Posterior vena cava (tissue), 2 donors: ENCODE results near the gene GPR12. TPM values are rescaled to one million over a fixed set of nuclear protein-coding genes. Genes with fewer than 3 reads are reported as not detected.
"Not testable (repeated sequence)": the region's sequence is repeated elsewhere in the genome, so short reads cannot be mapped to it uniquely, and the experiment has no call there.

Experiments
- DNase-seq: peaks from one replicate; pipeline ENCODE4 v3.0.0-alpha.2; 2020; ENCODE audit warnings: low spot score
- intact Hi-C, 2 donors: fragments of 100-400 bp; cut with DNase I; formaldehyde crosslinking; loops; one replicate each; pipeline versions ENCODE4 v1.14.1 to v1.14.2; 2022 to 2023
- total RNA-seq, 2 donors: library from RNA; stranded (reverse); fragmentation: NEBNext Ultra II Directional; extraction: Animal tissue kit (Norgen Biotek cat#: 25700); gene quantifications; one replicate each; pipeline ENCODE4 v1.2.1, GENCODE V29; 2021
- donor health status: DM: yes; HTN: yes; CAD: no.
- donor health status: DM: yes; HTN: yes; CAD: no.

The GPR12 gene
- total RNA-seq, 2 donors from 2014 or later, result 0.09 to 0.10 TPM

DNA sequence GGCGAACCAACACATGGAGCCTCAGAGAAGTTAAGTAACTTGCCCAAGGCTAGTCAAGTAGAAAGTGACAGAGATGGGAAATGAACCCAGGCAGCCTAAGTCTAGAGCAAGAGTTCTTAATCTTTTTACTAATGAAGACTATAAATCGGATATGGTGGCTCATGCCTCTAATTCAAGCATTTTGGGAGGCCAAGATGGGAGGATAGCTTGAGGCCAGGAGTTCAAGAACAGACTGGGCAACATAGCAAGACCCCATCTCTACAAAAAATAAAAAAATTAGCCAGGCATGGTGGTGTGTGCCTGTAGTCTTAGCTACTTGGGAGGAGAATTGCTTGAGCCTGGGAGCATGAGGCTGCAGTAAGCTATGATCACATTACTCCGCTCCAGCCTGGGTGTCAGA, 10.7 kb downstream of the GPR12 start:
- no peak for DNase-seq
- intact Hi-C loops, result no loop called here

DNA sequence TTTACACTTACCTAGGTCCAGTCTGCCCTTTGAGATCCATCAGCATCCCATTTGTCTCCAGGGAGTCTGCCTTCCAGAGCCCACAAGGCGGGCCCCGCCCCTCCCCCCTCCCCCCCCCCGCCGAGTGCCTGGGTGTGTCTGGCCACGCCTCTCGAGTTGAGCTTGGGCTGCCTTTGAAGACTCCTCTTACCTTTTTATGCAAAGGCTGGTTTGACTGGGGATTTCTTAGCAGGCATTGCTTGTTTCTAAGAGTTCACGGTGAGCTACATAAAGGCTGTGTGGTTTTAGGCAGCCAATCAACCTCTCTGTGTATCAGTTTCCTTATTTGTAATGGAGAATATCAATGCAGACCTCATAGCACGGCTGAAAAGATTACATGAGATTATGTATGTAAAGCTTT, 11.3 kb downstream of the GPR12 start:
- intact Hi-C loops, result no loop called here

DNA sequence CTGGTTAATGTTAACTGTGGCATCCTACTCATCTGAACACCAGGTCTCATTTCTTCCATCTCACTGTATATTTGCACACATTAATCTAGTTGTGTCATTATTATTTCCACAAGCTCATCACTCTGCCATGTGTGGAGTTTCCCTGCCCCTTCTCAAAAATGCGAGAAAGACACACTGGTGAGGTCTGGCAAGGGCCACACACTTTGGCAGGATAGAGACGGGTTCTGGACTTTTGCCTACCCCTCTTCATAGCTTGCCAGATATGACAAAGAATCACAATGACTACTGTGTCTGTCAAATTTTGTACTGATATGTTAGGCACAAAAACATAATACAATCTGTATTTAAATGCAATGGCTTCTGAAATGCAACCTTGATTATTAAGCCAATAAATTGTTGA, 12.9 kb downstream of the GPR12 start:
- intact Hi-C loops, result no loop called here
- no peak for DNase-seq

More for the DNA sequence above, 11.3 kb downstream of the GPR12 start:
- no peak for DNase-seq

DNA sequence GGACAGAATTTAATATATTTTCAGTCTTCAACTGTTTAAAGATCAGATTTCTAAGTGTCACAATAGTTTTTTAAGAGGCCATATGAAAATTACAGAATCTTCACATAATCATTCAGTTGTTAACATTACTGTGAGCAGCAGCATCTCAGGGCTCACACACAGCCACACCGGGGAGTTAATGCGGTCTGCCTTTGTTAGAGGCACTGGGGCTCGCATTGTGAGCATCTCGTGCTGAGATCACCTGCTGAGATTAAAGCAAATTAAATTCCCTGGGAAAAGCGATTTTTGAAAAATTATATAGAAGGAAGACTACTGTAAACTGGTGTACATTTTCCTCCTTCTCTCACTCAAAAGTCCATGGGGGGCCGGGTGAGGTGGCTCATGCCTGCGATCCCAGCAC, 16.6 kb downstream of the GPR12 start:
- intact Hi-C loops, result no loop called here
- no peak for DNase-seq

DNA sequence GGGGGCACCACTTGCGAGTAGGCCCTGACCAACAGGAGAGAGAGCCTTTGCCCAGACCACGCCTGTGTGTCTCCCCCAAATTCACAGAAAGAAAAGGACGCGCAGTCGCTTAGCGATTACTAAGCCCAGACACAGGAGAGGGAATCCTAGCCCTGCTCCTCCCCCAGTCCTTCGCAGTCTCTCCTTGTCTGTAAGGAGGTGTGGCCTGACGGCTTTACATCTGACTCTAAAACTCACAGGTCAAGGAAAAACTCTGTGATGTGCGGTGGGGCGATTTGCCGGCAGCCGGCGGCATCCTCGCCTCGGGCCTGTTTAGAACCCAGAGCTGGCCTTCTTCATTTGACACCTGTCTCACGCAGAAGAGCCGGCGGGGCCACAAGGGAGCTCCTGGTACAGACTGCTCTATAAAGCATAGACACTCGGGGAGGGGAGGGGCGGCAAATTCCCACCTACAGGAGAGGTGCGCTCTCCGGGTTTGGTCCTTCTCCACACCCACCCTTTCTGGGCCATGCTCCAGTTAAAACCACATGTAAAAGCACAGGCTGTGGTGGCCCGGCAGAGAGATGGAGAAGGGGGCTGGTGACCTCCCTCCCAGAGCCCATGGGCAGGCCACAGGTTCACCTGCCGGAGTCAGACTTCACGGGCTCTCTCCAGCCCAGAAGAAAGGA, 17.8 kb downstream of the GPR12 start:
- intact Hi-C loops, result no loop called here
- DNase-seq, result no peak

GRCh38 chr13:26735677-26736076, 24.9 kb downstream of the GPR12 start:
- intact Hi-C loops, result no loop called here

GRCh38 chr13:26727633-26728032, 33.0 kb downstream of the GPR12 start:
- intact Hi-C loops, result no loop called here
- DNase-seq, result no peak

More at GRCh38 chr13:26735677-26736076, 24.9 kb downstream of the GPR12 start:
- DNase-seq, result no peak

- intact Hi-C loops, result no loop called here
- no peak for DNase-seq
Measured at GRCh38 chr13:26727122-26727521, 33.5 kb downstream of the GPR12 start.

DNA sequence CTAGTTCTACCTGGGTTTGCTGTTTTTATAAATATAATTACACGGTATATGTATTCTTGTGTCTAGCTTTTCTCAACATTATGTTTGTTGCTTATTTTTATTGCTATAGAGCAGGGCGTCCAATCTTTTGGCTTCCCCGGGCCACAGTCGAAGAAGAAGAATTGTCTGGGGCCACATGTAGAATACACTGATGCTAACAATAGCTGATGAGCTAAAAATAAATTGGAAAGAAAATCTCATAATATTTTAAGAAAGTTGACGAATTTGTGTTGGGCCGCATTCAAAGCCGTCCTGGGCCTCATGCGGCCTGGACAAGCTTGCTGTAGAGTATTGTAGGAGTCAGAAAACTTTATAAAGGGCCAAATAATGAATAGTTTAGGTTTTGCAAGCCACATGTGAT, 33.9 kb downstream of the GPR12 start:
- DNase-seq, result no peak
- intact Hi-C loops, result no loop called here

DNA sequence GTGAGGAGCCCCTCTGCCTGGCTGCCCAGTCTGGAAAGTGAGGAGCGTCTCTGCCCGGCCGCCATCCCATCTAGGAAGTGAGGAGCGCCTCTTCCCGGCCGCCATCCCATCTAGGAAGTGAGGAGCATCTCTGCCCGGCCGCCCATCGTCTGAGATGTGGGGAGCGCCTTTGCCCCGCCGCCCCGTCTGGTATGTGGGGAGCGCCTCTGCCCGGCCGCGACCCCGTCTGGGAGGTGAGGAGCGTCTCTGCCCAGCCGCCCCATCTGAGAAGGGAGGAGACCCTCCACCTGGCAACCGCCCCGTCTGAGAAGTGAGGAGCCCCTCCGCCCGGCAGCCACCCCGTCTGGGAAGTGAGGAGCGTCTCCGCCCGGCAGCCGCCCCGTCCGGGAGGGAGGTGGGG, 37.0 kb downstream of the GPR12 start:
- DNase-seq, result not testable (repeated sequence)

GRCh38 chr13:26722321-26722720, 38.3 kb downstream of the GPR12 start:
- intact Hi-C loops, result loop anchor here in 1 of 2 donors (5.0 kb wide), 1 partner anchor 1845 kb away; no protein-coding TSS in a partner anchor
- DNase-seq, result no peak

More for the DNA sequence above, 37.0 kb downstream of the GPR12 start:
- intact Hi-C loops, result loop anchor here in 1 of 2 donors (5.0 kb wide), 1 partner anchor 1846 kb away; no protein-coding TSS in a partner anchor

GRCh38 chr13:26721251-26722121, 39.1 kb downstream of the GPR12 start:
- intact Hi-C loops, result loop anchor here in 1 of 2 donors (5.0 kb wide), 1 partner anchor 1844 kb away; no protein-coding TSS in a partner anchor
- no peak for DNase-seq

GRCh38 chr13:26719356-26719945, 41.1 kb downstream of the GPR12 start:
- intact Hi-C loops, result no loop called here
- DNase-seq, result no peak

DNA sequence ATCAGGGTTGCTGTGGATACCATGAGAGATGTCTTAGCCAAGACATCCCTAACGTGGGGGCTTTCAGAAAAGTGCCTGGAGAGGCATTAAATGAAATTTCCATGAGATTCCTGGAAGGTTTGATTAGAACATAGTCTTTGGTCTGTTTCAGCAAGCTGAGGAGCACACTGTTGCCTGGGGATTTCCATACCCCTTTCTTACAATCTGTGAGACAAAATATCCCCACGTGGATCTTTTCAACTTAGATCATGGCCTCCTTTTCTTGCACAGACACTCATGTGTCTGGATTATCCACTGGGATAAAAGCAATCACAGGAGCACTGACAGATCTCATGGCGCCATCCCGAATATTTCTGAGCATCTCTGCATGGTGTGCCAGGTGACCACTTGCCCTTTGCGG, 41.7 kb downstream of the GPR12 start:
- intact Hi-C loops, result no loop called here
- DNase-seq, result no peak

GRCh38 chr13:26718146-26718545, 42.4 kb downstream of the GPR12 start:
- intact Hi-C loops, result no loop called here
- no peak for DNase-seq

DNA sequence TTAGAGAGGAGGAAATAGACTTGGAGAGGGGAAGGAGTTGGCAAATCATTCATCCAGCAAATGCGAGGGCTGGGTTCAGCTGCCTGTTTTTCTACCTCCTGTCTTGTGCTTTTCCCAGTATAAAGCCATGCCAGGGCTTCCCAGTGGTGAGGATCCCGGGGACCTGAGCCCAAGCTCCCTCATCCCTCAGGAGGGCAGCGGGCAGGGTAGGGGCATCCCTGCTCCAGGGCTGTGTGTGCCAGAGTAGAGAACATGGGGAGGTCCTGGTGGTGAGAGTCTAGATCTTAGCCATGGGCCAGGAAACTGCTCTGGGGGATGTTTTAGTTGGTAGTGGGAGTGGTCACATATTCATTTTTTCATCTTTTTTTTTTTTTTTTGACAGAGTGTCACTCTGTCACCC, 43.6 kb downstream of the GPR12 start:
- DNase-seq, result no peak
- intact Hi-C loops, result no loop called here

DNA sequence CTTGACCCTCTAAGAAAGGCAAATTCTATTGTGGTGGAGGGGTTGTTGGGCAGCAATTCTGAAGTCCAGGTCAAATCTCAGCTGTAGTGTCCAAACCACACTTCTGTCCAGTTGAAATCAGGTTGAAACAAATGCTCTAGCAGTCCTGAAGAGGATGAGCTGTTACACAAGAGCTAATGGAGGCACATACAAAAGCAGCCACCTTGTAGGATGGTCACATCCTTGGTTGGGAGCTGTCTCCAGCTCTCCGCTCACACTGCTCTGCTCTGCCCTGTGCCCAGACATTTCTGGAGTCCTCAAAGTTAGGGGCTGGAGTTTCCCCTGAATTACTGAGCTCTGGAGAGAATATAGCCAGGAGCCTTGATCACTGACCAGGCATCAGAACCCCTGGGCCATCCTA, 47.2 kb downstream of the GPR12 start:
- DNase-seq, result no peak

DNA sequence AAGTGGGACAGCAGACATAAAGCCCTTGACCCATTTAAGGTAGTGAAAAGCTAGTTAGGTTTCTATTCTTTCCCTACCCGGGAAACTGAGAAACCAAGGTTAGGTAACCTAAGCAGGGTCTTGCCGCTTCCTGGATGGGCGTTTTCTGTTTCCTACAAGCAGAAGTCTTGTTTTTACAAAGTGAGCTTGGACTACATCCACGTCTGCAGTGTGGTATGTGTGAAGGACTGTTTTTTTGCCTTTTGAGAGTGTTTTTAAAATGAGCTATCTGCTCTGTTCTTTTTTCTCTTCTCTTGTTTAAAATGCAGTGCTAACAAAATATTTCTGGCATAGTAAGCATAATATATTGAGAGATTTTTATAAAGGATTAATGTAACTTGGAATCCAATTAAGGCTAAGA, 49.4 kb downstream of the GPR12 start:
- intact Hi-C loops, result no loop called here
- no peak for DNase-seq

More for the DNA sequence above, 47.2 kb downstream of the GPR12 start:
- intact Hi-C loops, result no loop called here

GRCh38 chr13:26710166-26710565, 50.4 kb downstream of the GPR12 start:
- intact Hi-C loops, result no loop called here
- DNase-seq, result no peak

DNA sequence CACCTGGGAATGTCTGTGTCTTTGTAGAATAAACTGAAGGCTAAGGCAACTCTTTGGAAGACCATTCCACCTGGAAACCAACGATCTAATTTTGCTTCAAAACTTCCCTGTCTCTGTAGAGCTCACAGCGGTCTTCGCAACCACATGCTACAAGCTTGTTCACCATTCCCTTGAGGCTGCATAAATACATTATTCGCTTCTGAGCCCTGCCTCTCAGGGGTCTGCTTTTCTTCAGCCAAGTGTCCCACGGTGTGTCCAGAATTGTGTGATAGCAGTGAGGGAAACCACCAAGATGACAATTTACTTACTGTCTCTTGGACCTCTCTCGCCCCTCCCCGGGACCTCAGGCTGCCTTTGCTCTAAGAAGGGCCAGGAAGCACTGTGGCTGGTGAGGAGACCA, 51.1 kb downstream of the GPR12 start:
- intact Hi-C loops, result no loop called here
- DNase-seq, result no peak
